DND-41 (cell line): ENCODE measurements around the gene FGF12.

ENCODE experiments used
- ATAC-seq: fragments of 200-7000 bp; cut with Tn5 transposase; 3 replicates; pipeline ENCODE4 v1.9.1; 2021; ENCODE audit warnings: low read depth; ENCODE audit not compliant: insufficient read depth
- DNase-seq: peaks from one replicate; pipeline ENCODE4 v3.0.0-alpha.2; 2020
- H2AFZ ChIP-seq: 2 replicates; pipeline ENCODE4 v1.6.0; 2012; ENCODE audit warnings: low read depth, low read length
- H3K27ac ChIP-seq: 2 replicates; pipeline ENCODE4 v1.5.1; 2012; ENCODE audit warnings: low read length, inconsistent platforms
- H3K27me3 ChIP-seq: fragments of 200-600 bp; sonication (generic); 2 replicates; pipeline ENCODE4 v1.6.0; 2012; ENCODE audit warnings: low read length, mild to moderate bottlenecking, inconsistent platforms; ENCODE audit not compliant: insufficient read depth, poor library complexity
- H3K36me3 ChIP-seq: 2 replicates; pipeline ENCODE4 v1.5.1; 2012; ENCODE audit warnings: low read length, inconsistent platforms; ENCODE audit not compliant: insufficient read depth
- H3K4me1 ChIP-seq: 2 replicates; pipeline ENCODE4 v1.5.1; 2012; ENCODE audit warnings: mild to moderate bottlenecking, low read length; ENCODE audit not compliant: insufficient read depth
- H3K4me2 ChIP-seq: 2 replicates; pipeline ENCODE4 v1.6.0; 2012; ENCODE audit warnings: mild to moderate bottlenecking, moderate library complexity, low read length, inconsistent platforms; ENCODE audit not compliant: insufficient read depth
- H3K4me3 ChIP-seq, 2 experiments: fragments of 200-600 bp in 1 of 2; shearing (Covaris generic) in 1 of 2; 2 replicates each; pipeline ENCODE4 v1.5.1; 2012 to 2016; ENCODE audit warnings: inconsistent platforms in 2 of 2, low read length in 2 of 2, mild to moderate bottlenecking in 2 of 2, low read depth in 1 of 2, moderate library complexity in 1 of 2
- H3K79me2 ChIP-seq: 2 replicates; pipeline ENCODE4 v1.6.0; 2012; ENCODE audit warnings: low read length, inconsistent platforms; ENCODE audit not compliant: insufficient read depth
- H3K9ac ChIP-seq: 2 replicates; pipeline ENCODE4 v1.6.0; 2012; ENCODE audit warnings: low read depth, mild to moderate bottlenecking, inconsistent platforms, low read length, moderate library complexity
- H3K9me3 ChIP-seq: 2 replicates; pipeline ENCODE4 v1.5.1; 2012; ENCODE audit warnings: low read length, moderate library complexity, mild to moderate bottlenecking, inconsistent platforms; ENCODE audit not compliant: insufficient read depth, severe bottlenecking
- H4K20me1 ChIP-seq: 2 replicates; pipeline ENCODE4 v1.6.0; 2012; ENCODE audit warnings: low read length; ENCODE audit not compliant: insufficient read depth
- CTCF ChIP-seq: IDR thresholded peaks from 2 replicates; pipeline ENCODE4 v1.5.1; 2012; ENCODE audit warnings: borderline replicate concordance, low read length, moderate library complexity, mild to moderate bottlenecking; ENCODE audit not compliant: poor library complexity, severe bottlenecking; ENCODE audit errors: extremely low read depth
- EZH2 ChIP-seq: IDR thresholded peaks from 3 replicates; pipeline ENCODE4 v1.6.1; 2012; ENCODE audit warnings: borderline replicate concordance, low read depth, mild to moderate bottlenecking, moderate library complexity, low read length, inconsistent platforms; ENCODE audit not compliant: severe bottlenecking

FGF12 gene

GRCh38 chr3:192161661-192162060 lies 565.7 kb downstream of the FGF12 start:
- Histone ChIP-seq H3K27me3 (no peaks in the 10 kb centered on the region), H3K9me3 (no peaks in the 10 kb centered on the region), H3K36me3 (no peaks in the 10 kb centered on the region), H4K20me1 (no peaks in the 10 kb centered on the region), H3K27ac (no peak overlapping the region), H3K4me2 (no peak overlapping the region), H3K4me1 (no peaks in the 10 kb centered on the region), H3K79me2 (no peaks in the 10 kb centered on the region), H3K9ac (no peak overlapping the region), H2AFZ (no peak overlapping the region), H3K4me3 (no peak overlapping the region)
- no peak for ATAC-seq
- TF ChIP-seq CTCF, result no peak
- no peak for TF ChIP-seq EZH2
- DNase-seq, result no peak

- no peak overlapping the region for H3K9ac ChIP-seq
- no peak overlapping the region for H3K4me3 ChIP-seq
- no peaks in the 10 kb centered on the region for H3K36me3 ChIP-seq
- no peaks in the 10 kb centered on the region for H4K20me1 ChIP-seq
- H3K79me2 ChIP-seq, result no peaks in the 10 kb centered on the region
- no peak overlapping the region for H3K4me2 ChIP-seq
- no peak overlapping the region for H2AFZ ChIP-seq
- no peaks in the 10 kb centered on the region for H3K27me3 ChIP-seq
- H3K27ac ChIP-seq, result no peak overlapping the region
- no peaks in the 10 kb centered on the region for H3K9me3 ChIP-seq
- ATAC-seq (no peak), DNase-seq (no peak)
- no peaks in the 10 kb centered on the region for H3K4me1 ChIP-seq
- TF ChIP-seq CTCF, result no peak
- no peak for TF ChIP-seq EZH2
These were observed 571.0 kb downstream of the FGF12 start for GRCh38 chr3:192156382-192156781.

- H3K27me3 ChIP-seq, result no peaks in the 10 kb centered on the region
- no peak overlapping the region for H3K9ac ChIP-seq
- no peaks in the 10 kb centered on the region for H3K9me3 ChIP-seq
- no peak overlapping the region for H3K4me3 ChIP-seq
- no peaks in the 10 kb centered on the region for H3K36me3 ChIP-seq
- no peaks in the 10 kb centered on the region for H4K20me1 ChIP-seq
- H3K27ac ChIP-seq, result no peak overlapping the region
- H3K4me1 ChIP-seq, result no peaks in the 10 kb centered on the region
- ATAC-seq (no peak), DNase-seq (no peak)
- H3K4me2 ChIP-seq, result no peak overlapping the region
- no peaks in the 10 kb centered on the region for H3K79me2 ChIP-seq
- TF ChIP-seq EZH2 (no peak), CTCF (no peak)
- H2AFZ ChIP-seq, result no peak overlapping the region
These were observed 572.1 kb downstream of the FGF12 start for GRCh38 chr3:192155194-192155593.

GRCh38 chr3:192133271-192133670 lies 594.1 kb downstream of the FGF12 start:
- no peak overlapping the region for H3K9ac ChIP-seq

More at GRCh38 chr3:192133271-192133670, 594.1 kb downstream of the FGF12 start:
- no peaks in the 10 kb centered on the region for H3K9me3 ChIP-seq
- ATAC-seq, result no peak
- no peaks in the 10 kb centered on the region for H3K4me1 ChIP-seq
- H3K36me3 ChIP-seq, result no peaks in the 10 kb centered on the region
- TF ChIP-seq CTCF (no peak), EZH2 (no peak)
- no peak for DNase-seq
- no peaks in the 10 kb centered on the region for H4K20me1 ChIP-seq
- no peak overlapping the region for H3K4me2 ChIP-seq
- no peaks in the 10 kb centered on the region for H3K79me2 ChIP-seq
- H3K27ac ChIP-seq, result no peak overlapping the region
- no peaks in the 10 kb centered on the region for H3K27me3 ChIP-seq
- H2AFZ ChIP-seq, result no peak overlapping the region
- no peak overlapping the region for H3K4me3 ChIP-seq
